ENCODE measurements around the gene KDM1B. TPM values are rescaled to one million over a fixed set of nuclear protein-coding genes. Genes with fewer than 3 reads are reported as not detected.

The KDM1B gene
- total and polyA plus RNA-seq, 9 of the 15 experiments (the other 6 are each of a cell fraction or from before 2014, with no cell fraction given): 1.4 to 58.9 (median 36.3) TPM

- no peak overlapping the region for H3K27ac ChIP-seq (ENCODE audit: extremely low read depth, low read depth, low read length)
- H2AFZ ChIP-seq (ENCODE audit: low read depth, low read length): no peak overlapping the region
- WGBS (ENCODE audit: insufficient coverage, low coverage, missing lambda C conversion rate): 92% methylated on average over 1 of the region's 1 CpG
- no peak for DNase-seq (ENCODE audit: extremely low read depth in 1 of 4, low spot score in 3 of 4)
- H3K27me3 ChIP-seq (ENCODE audit: control insufficient read depth in 2 of 2, insufficient read depth in 2 of 2, low read length in 2 of 2): no peaks in the 10 kb centered on the region
- BruUV-seq (replicated peaks): no TSS peak
- no peaks in the 10 kb centered on the region for H3K9me1 ChIP-seq (ENCODE audit: control insufficient read depth, insufficient read depth, low read length)
- ChIA-PET POLR2A (interaction anchor here (1.1 to 1.9 kb wide), 2 partner anchors 8 to 9 kb away, joined by 4 to 5 read pairs; no protein-coding TSS in a partner anchor), CTCF (ENCODE audit: low intra/inter-chr PET ratio) (no interaction called here)
- in situ Hi-C loops (cut with MboI) (no loop called here), intact Hi-C loops (cut with micrococcal nuclease) (no loop called here)
- H3K4me3 ChIP-seq: no peak overlapping the region
- H3K9me3 ChIP-seq (replicated peaks; ENCODE audit: control insufficient read depth, insufficient read depth, low read depth, low read length): no peaks in the 10 kb centered on the region
- H3K4me2 ChIP-seq (ENCODE audit: insufficient read depth, low read length): no peak overlapping the region
- no peaks in the 10 kb centered on the region for H4K20me1 ChIP-seq (replicated peaks; ENCODE audit: control insufficient read depth, insufficient read depth, low read length)
- H3K36me3 ChIP-seq (ENCODE audit: control insufficient read depth, insufficient read depth, low read length): peaks cover 100% of the 10 kb centered on the region
- FAIRE-seq: peak; percentile 29
- no peak overlapping the region for H3K9ac ChIP-seq (ENCODE audit: insufficient read depth in 1 of 2, low read depth in 2 of 2, low read length in 2 of 2)
- H3K4me1 ChIP-seq (replicated peaks in 1 of 2; ENCODE audit: control insufficient read depth in 2 of 2, insufficient read depth in 2 of 2, low read length in 2 of 2): peaks cover 0 to 14% of the 10 kb centered on the region in 2 experiments; a peak in 1 of 5 replicates
- H3K79me2 ChIP-seq (ENCODE audit: control insufficient read depth, insufficient read depth, low read length): peaks cover 89% of the 10 kb centered on the region
- TF ChIP-seq ZNF217 (CRISPR knock-in tag; IDR thresholded peaks at IDR 0.05): no peak
- no peak for TF ChIP-seq ZNF347 (CRISPR knock-in tag; IDR thresholded peaks at IDR 0.05; ENCODE audit: low read depth)
- no peak for TF ChIP-seq BRD9 (IDR thresholded peaks at IDR 0.05; ENCODE audit: low read depth, partially characterized antibody)
- TF ChIP-seq ERF (CRISPR knock-in tag; IDR thresholded peaks at IDR 0.05): no peak
- TF ChIP-seq REST (IDR thresholded peaks at IDR 0.05; ENCODE audit: borderline replicate concordance): no peak
- no peak for TF ChIP-seq REST (CRISPR knock-in tag; IDR thresholded peaks at IDR 0.05; ENCODE audit: low read depth)
- no peak for TF ChIP-seq CBFA2T2 (conservative IDR thresholded peaks at IDR 0.05)
- TF ChIP-seq CCNT2 (IDR thresholded peaks at IDR 0.05; ENCODE audit: borderline replicate concordance, extremely low read depth, insufficient read length, low read depth, low read length): no peak
- TF ChIP-seq ZNF175 (CRISPR knock-in tag; IDR thresholded peaks at IDR 0.05; ENCODE audit: low read depth): no peak
- no peak; the same call in 2 of the 3 replicates for ATAC-seq
Measured at GRCh38 chr6:18245079-18245478, 89.9 kb downstream of the KDM1B start.

All from K562 (cell line).